Measurements from ENCODE around the gene PAFAH2.

DNA sequence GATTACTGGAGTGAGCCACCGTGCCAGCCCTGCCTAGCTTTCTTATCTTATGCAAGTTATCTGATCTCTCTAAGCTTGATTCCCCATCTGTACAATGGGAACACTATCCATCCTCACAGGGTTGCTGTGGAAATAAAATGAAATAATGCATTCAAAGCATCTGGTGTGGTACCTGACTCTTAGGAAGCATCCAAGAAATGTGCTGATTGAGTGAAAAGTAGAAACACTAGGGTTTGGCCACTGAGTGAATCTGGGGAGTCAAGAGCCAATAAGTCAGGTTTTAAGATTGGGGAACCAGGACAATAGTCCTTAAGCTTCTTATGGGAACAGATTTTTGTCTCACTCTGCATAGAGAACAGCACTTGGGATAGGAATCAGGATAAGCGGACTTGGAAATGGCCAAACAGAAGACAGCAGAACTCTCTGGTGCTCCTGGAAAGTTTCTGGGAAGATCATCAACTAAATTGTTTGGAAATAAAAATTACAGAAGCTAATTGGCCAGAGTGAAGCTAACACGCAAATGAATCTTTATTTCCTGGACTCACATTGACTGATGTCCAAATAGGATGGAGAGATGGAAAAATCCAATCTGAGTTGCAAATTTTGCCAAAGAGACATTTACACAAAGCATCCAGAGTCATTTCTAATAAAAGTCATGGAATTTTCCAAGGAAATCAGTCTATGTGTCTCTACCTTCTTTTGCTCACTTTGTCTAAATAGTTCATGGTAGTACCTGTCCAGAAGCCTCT is 3.3 kb downstream of the PAFAH2 start:
- TF ChIP-seq, protein P1, sequence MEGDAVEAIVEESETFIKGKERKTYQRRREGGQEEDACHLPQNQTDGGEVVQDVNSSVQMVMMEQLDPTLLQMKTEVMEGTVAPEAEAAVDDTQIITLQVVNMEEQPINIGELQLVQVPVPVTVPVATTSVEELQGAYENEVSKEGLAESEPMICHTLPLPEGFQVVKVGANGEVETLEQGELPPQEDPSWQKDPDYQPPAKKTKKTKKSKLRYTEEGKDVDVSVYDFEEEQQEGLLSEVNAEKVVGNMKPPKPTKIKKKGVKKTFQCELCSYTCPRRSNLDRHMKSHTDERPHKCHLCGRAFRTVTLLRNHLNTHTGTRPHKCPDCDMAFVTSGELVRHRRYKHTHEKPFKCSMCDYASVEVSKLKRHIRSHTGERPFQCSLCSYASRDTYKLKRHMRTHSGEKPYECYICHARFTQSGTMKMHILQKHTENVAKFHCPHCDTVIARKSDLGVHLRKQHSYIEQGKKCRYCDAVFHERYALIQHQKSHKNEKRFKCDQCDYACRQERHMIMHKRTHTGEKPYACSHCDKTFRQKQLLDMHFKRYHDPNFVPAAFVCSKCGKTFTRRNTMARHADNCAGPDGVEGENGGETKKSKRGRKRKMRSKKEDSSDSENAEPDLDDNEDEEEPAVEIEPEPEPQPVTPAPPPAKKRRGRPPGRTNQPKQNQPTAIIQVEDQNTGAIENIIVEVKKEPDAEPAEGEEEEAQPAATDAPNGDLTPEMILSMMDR (IDR thresholded peaks at IDR 0.05; ENCODE audit: low read depth, low read length): no peak
- no peak for TF ChIP-seq EZH2phosphoT487 (IDR thresholded peaks at IDR 0.05; ENCODE audit: low read depth)
